DMS 273 (cell line): ENCODE results near the gene TENM4.
A peak's percentile ranks its signal among the peaks of the same experiment; 100 is the strongest.

ENCODE experiments used
- DNase-seq: peaks from one replicate; lab custom pipeline; 2025; ENCODE audit not compliant: unreplicated experiment; lab: John Stamatoyannopoulos, UW

TENM4 gene

DNA sequence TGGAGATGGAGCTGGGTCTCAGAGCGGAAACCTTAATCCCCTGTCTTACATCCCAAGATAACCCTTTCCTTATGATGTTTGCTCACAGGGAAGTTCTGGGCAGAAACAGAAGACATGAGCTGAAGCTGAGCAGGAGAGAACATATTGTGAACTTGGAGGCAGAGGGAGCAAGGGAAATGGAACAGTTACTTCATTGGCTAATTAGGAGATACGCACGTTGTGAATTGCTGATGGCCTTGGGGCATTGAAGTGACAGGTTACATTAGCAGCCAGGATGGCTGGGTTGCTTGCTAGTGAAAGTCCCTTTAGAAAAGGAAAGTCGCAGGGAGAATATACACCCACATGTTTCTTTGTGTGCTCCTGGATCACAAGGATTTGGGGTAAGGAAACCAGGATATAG, 48.7 kb downstream of the TENM4 start:
- no peak for DNase-seq

DNA sequence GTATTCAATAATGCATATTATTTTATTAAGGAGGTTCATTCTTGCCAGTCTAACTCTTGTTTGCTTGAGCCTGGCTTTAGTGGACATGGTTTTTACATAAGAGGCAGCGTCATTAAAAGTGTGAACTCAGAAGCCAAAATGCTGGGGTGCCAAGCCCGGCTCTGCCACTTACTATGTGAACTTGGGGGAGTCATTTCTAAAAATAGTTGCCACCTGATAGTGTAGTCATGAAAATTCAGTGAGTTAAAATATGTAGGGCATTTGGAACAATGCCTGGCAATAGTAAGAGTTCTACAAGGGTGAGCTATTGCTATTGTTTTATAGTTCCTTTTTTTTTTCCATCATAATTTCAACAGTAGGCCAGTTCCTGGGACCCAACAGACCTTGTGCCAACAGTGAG, 49.9 kb downstream of the TENM4 start:
- DNase-seq, result no peak

DNA sequence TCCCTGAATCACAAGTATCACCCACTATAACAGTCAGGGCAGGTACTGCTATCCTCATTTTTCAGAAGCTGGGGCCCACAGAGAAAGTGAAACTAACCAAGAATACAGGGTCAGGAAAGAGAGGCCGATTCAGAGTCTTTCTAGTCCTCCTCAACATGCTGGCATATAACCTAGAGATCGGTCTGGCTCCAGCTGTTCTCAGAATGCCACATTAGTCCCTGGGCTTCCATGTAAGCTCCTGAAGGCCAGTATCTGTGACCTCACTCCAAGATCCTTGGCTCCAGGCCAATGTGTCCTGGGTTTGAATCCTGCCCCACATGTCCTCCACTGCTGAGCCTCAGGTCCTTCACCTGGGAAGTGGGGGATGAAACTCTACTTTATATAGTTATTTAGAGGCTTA, 50.4 kb downstream of the TENM4 start:
- DNase-seq, result peak; percentile 2

DNA sequence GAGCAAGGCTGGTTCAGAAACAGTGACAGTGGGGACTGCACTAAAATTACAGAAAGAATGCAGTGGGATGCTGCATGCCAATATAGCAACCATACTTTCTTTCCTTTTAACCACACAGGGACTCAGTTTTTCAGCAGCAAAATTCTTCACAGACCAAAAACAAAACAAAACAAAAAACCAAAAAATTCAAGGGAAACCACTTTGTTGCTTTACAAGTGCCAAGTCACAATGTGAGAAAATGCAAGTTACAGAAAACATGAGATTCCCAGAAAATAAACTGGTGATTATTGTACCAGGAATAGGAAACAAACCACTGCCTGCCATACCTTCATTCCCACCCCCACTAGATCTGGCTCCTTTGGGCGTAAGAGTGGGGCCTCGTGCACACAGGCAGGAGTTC, 52.6 kb downstream of the TENM4 start:
- DNase-seq, result no peak

DNA sequence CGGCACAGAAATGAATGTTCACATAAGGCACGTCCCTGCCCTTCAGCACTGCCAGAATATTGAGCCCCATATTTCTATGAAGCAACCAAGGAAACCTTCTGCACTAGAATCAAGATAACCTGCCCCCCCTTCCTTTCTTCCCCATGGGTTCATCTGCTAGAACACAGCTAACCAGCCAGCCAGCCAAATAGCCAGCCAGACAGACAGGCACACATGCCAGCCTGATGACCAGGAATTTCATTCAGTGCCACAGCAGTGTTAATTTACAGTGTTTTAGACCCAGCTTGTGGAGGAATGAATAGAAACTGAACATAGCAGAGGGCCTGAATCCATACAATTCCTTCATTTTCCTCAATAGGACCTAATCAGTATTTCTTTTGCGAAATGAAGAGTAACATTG, 57.0 kb downstream of the TENM4 start:
- DNase-seq, result no peak

DNA sequence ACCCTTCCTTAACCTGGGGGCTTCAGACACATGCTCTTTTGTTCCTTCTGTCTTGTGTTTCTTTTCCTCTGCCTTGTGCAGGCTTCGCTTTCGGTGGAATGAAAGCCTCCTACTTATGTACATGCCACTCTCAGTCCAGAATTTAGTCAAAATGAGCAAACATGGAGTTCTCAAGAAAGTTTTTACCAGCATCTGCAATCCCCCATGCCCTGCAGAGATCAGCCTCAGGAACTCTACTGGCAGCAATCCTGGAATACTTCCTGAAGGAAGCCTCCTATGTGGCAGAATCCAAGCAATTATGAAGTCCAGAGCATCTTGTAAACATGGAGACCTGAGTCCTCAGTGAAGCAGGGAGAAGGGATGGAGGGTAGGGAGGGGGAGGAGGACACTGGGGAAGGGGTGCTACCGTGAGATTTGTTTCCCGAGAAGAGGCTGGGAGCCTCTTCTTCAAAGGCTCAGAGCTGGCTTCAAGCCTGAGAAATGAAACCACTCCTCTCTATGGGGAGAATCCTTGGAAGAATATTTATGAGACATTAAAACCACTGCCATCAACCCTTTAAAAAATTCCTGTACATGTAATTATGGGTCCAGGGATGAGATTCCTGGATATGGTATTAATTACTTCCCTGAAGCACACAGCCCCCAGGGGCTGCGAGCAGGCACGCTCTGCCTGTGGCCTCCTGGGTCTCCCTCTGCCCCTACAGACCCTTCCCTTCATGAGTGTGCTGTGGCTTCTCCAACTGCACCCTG, 58.4 kb downstream of the TENM4 start:
- no peak for DNase-seq

DNA sequence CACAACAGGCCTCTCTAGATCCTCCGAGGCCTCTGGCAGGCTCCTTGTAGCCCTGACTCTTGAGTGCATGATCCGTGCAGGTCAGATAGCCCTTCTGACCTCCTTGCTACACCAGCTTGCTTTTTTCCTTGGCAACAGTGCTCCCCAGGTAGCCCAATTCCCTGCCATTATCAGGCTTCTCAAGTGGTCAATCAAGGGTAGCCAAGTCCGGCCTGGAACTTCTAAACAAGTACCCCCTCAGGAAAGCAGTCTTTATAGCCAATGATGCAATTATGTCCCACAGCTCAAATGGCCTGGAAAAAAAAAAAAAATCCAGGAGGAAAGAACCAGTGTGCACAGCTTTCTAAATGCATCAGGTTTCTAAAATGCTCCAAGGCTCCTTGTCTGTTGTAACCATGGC, 59.8 kb downstream of the TENM4 start:
- DNase-seq, result no peak

DNA sequence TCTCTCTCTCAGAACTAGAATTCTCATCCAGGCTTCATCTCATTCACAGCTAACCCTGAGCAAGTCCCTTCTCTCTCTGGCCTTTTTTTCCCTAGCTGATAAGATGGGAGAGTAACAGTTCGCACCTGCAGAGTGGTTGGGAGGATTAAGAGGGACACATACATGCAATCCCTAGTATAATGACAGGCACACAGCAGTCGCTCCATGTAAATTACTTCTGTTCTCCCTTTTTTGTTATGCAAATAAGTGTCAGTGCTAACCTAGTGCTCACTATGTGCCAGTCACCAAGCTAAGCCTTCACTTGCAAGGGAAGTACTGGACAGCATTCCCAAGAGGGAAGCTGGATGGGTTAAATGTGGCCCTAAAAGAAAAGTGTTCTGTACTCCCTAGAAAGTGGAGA, 63.4 kb downstream of the TENM4 start:
- no peak for DNase-seq

DNA sequence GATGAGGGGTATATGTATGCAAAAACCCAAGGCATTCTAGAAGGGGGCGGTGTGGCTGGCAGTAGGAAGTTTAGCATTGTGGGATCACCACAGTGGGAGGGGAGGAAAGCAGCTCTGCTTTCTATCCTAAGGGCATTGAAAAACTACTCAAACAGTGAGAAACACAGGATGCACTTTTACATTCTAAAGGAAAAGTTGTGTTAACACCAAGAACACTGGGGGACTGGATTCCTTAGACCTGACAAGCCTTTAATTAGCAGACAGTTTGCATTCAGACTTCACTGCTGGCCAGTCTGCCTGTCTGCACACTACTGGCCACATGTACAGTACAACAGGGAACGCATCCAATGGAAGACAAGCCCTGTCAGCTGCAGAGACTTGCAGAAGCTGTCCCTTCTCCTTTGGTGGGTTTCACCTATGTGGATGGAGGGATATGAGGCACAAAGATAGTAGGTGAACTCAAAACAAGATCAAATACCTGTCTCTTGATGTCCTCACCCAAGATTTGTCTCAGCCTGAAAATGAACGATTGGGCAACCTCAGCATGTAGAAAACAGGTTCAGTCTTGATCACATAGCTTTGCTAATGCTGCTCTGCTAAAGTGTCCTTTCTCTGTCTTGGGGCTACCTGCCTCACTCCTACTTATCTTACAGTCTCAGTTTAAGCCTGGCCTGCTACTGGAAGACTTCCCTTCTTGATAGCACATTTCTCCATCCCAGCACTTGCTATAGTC, 64.8 kb downstream of the TENM4 start:
- DNase-seq, result no peak

DNA sequence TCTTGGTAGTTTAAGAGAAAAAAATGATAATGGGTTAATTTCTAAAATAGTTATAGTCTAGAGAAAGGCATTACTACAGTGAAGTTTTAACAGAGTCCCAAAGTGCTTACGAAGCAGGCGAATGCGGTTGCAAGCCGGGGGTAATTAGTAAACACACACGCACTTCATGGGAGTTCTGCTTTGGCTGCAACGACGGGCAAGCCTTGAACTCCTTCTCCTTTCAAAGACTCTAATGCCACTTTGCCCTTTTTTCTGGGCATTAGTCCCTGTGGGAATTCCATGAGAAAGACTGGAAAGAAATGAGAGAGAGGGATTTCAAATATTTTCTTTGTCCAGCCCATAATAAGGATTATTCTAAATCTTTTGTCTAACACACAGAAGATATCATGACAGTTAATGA, 66.1 kb downstream of the TENM4 start:
- no peak for DNase-seq

DNA sequence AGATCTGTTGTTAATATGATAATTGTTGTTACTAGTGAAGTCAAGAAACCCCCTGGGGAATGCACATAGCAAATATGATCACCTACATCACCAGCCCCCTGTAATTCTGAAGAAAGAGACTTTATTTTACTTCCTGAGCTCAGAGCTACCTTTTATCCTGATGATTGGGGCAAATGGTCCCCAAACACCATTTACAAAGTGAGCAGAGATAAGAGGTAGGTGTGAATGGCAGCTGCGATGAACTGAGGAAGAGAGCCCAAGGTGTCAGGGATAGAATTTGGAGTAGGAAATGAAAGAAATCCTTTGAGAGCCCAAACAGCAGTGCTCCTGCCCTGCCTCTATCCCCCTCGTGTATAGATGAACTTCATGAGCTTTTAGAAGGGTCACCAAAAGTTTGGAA, 69.1 kb downstream of the TENM4 start:
- no peak for DNase-seq

DNA sequence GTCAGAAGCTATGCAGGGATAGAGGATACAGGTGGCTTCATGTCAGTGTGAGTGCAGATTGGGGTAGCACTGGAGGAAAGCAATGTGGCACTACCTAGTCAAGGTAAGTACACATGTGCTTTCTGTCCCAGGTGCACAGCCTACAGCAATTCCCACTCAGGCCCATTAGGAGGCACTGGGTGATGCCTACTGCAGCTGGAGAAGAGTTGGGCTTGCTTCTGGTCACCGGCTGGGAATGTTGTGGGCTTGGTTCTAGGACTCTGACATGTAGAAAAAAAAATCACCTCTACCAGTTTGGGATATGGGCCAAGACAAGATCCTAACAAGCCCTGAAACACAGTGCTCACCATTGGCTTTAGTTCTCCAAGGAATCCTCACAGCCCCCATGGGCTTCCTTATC, 69.7 kb downstream of the TENM4 start:
- DNase-seq, result no peak

DNA sequence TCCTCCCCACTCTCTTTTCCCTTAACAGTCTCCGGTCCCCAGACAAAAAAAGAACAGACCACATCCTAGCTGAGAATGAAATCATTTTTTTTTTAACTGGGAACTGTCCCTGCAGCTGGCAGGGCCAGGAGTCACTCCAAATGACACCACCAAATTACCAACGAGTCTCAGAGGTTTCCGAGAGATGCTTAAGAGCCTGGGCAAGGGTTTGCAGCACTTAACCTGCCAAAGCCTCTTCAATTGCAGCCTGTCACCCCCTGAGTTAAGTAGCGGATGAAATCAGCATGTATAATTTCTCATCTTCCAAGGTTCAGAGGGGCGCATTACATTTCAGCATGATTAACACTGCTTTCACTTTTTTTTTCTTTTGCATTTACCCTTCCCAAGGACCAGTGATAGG, 71.8 kb downstream of the TENM4 start:
- DNase-seq, result no peak

DNA sequence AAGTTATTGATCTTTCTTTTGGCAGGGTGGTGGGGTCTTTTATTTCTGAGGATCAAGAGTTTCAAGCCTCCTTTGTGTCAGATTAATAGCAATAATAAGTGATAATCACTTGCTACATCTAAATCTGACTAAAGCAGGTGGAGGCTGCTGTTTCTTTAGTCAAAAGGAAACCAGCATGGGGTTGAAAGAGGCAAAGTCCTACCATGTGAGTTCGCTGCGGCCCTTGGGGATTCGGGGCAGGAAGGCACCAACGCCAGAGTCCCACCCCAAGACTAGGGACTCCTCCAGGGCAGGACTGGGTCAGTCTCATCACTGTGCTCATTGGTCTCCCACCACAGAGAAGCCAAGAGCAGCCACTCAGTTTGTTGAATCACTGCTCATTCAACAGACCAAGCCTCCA, 73.0 kb downstream of the TENM4 start:
- DNase-seq, result no peak

DNA sequence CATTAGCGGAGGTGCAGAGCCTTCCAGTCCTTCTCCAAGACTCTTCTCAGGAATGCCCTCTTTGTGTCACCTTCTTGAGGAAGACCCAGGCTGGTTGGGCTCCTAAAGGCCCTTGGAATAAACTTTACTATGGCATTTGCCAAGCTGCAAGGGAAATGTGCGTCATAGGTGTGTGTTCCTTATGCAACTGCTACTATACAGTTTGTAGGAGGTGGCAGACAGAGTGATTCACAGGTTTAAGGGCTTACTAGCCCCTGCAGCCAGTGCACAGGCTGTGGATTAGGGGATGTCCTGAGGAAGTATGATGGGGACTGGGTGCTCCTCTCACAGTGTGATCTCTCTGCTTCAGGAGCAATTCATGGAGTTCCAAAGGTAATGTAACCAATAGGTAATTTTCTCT, 74.6 kb downstream of the TENM4 start:
- no peak for DNase-seq

DNA sequence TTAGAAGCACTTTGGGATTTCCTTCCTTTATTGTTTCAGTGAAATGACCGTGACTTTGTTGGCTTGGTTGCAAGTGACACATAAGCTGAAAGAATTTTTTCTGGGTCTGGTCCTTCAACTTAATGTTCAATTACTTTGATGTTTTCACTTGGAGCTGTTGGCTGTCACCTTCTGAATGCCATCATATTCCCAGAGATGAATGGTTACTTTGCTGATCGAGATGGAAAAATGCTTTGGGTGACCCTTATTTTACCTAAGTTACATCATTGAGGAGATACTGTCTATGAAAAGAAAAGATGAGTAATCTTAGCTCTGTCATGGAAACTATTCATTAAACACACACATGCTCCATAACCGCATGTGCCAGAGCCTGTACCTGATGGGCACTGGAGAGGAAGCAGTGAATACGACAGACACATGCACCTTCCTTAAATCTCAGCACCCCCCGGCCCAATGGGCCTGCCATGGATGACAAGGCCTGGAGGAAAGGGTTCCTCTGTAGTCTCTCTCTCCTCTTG, 76.9 kb downstream of the TENM4 start:
- DNase-seq, result no peak

DNA sequence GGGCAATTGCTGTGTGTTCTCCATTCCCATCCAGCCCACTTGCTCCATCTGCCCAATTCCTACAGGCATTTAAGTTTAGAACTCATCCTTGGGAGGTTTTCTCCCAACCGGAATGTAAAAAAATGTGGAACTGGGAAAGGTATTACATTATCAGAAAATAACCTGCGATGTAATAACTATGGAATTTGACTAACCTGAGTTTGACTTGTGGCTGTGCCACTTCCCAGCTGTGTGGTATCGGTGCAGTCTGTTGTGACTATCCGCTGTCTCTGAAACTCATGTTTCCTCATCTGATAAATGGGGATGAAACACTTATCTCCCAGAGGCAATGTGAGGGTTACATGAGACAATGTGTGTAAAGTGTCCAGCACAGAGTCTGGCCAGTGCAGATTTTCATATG, 77.6 kb downstream of the TENM4 start:
- no peak for DNase-seq

DNA sequence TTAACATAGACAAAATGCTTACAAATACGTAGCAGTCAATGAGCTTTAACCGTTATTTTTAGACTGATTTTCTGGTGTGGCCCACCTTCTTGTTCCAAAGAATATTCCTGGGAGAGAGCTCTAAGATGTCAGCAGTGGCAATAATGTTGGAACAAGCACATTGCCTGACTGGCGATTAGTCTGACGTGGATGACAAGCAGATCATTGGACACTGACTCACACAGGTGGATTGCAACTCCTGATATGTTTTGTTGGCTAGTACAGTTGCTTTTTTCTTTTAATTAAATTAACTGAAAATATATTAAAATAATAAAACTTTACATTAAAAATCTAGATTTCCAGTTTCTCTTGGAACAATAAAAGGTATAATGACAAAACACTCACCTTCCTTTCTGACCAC, 78.0 kb downstream of the TENM4 start:
- no peak for DNase-seq

DNA sequence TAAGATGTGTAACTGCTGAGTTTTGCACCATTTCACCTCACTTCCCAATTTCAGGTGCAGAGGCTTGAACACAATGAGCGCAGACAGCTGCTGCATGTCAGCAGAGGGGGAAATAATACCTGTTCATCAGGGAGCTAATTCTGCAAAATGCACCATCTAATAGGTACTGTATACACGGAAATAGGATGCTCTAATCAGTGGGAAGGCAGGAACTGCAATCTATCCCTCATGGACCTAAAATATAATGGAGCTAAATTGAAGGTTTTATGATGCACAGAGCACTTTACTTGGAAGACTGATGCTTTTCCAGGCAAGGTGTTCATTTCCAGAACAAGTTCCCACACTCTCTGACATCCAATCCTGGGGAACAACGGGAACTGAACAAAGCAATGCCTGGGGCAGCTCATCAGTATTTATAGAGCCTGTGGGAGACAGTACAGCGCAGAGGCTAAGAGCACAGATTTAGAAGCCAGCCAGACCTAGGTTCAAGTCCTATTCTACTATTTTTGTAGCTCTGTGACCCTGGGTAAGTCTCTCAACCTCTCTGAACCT, 78.5 kb downstream of the TENM4 start:
- no peak for DNase-seq

DNA sequence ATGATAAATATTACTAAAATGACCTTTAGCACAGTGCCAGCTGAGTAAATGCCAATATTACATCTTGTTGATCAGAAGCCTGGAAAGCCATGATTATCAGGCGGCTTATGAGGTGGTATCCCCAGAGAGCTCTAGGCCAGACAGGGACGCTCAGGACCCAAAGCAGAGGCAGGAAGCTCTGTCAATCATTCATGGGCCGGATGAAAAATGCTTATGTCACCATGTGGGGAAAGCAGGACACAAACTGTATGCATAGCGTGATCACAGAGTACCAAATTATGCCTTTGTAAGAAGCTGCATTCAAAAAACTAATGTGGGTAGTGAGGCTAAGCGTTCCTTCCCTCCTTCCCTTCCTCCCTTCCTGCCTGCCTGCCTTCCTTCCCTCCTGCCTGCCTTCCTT, 82.6 kb downstream of the TENM4 start:
- DNase-seq, result no peak

DNA sequence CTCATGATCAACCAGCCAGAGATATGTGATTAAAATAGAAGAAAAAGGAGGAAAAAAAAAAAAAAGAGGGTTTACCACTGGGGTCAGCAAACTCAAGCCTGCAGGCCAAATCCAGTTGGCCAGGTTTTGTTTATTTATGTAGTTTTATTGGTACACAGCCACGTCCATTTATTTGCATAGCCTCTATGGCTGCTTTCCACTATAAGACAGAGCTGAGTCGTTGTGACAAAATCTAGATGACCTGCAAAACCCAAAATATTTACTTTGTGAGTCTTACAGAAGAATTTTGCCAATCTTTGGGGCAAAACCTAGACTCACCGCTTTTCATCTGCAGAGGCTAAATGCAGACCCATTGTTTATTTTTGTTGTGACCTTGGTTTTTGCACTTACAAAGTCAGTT, 87.1 kb downstream of the TENM4 start:
- DNase-seq, result no peak

DNA sequence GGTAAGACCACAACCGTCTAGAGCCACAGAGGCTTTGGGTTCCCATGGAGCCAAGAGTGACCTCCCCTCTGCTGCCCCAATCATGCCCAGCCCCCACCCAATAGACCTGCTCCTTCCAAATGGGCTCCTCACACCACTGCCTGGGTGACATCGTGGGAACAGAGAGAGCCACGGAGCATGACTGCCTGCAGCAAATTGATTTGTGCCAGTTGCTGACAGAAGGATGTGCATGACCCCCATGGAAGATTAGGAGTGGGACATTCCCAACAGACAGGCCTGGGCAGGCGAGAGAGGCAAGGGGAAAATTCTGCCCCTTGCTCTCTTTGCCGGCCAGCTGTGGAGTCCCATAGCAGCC, 88.5 kb downstream of the TENM4 start:
- peak; percentile 27 for DNase-seq
